Mammary epithelial cell (primary cell): ENCODE measurements around the gene DTNB.

Source experiments
- CTCF ChIP-seq, 2 donors: IDR thresholded peaks in 1 of 2; conservative IDR thresholded peaks in 1 of 2; 2 replicates each; pipeline ENCODE4 v1.5.1; 2011 to 2012; ENCODE audit warnings: inconsistent platforms in 2 of 2, low read length in 2 of 2, mild to moderate bottlenecking in 2 of 2, control low read depth in 1 of 2, low read depth in 1 of 2; ENCODE audit not compliant: insufficient read depth in 1 of 2; ENCODE audit errors: extremely low read depth in 1 of 2
- EZH2 ChIP-seq: IDR thresholded peaks from 2 replicates; pipeline ENCODE4 v1.6.1; 2012; ENCODE audit warnings: low read length, inconsistent platforms, borderline replicate concordance

- TF ChIP-seq EZH2 = no peak
- TF ChIP-seq CTCF (conservative IDR thresholded peaks at IDR 0.05 in 1 of 2, IDR thresholded peaks at IDR 0.05 in 1 of 2; ENCODE audit: extremely low read depth in 1 of 2, insufficient read depth in 1 of 2, low read depth in 1 of 2, low read length in 2 of 2) = no peak
These were observed 273.2 kb downstream of the DTNB start for GRCh38 chr2:25400169-25400568.
